PC-9 (cell line): ENCODE data around the gene FLNC. TPM values are rescaled to one million over a fixed set of nuclear protein-coding genes. Genes with fewer than 3 reads are reported as not detected.

Experiments used
- Bru-seq: library from RNA; stranded (reverse); fragments of 400-500 nt; gene quantifications from one replicate; lab custom pipeline; 2021; lab: Mats Ljungman, UMichigan
- BruChase-seq, 2 experiments: library from RNA; stranded (reverse); fragments of 400-500 nt; gene quantifications; one replicate each; lab custom pipeline; 2021; lab: Mats Ljungman, UMichigan
- BruUV-seq: library from RNA; stranded (reverse); fragments of 400-500 nt; replicated peaks from 2 replicates; lab custom pipeline; 2021; lab: Mats Ljungman, UMichigan
- CTCF ChIA-PET: fragments of 300-600 bp; sonication (Branson Sonifier 250); formaldehyde crosslinking; loops from one replicate; lab custom pipeline; 2022; ENCODE audit warnings: antibody characterized with exemption; lab: Charles Lee
- POLR2A ChIA-PET: fragments of 300-600 bp; sonication (Branson Sonifier 250); formaldehyde crosslinking; loops from one replicate; lab custom pipeline; 2022; ENCODE audit warnings: antibody characterized with exemption; ENCODE audit not compliant: unreplicated experiment; lab: Charles Lee
- DNase-seq, 2 experiments: peaks; one replicate each; pipeline versions ENCODE4 v3.0.0 to v3.0.0-alpha.2; 2015 to 2022; ENCODE audit warnings: mixed read lengths in 1 of 2
- H2AFZ ChIP-seq: fragments of 200-600 bp; sonication (generic); 2 replicates; pipeline ENCODE4 v1.8.1; 2017; ENCODE audit warnings: antibody characterized with exemption
- H3F3A ChIP-seq: fragments of 200-600 bp; sonication (generic); 2 replicates; pipeline ENCODE4 v1.8.1; 2017; ENCODE audit warnings: antibody characterized with exemption, mild to moderate bottlenecking, low read depth; ENCODE audit not compliant: insufficient read depth
- H3K27ac ChIP-seq: fragments of 200-600 bp; sonication (generic); 2 replicates; pipeline ENCODE4 v1.6.1; 2016; ENCODE audit warnings: mixed run types
- H3K27me3 ChIP-seq: fragments of 200-600 bp; sonication (generic); 2 replicates; pipeline ENCODE4 v1.6.1; 2016; ENCODE audit warnings: low read depth, mixed run types; ENCODE audit not compliant: insufficient read depth
- H3K36me3 ChIP-seq: fragments of 200-600 bp; sonication (generic); 2 replicates; pipeline ENCODE4 v1.6.1; 2016; ENCODE audit warnings: low read depth, mixed run types
- H3K4me1 ChIP-seq: fragments of 200-600 bp; sonication (generic); replicated peaks from 2 replicates; pipeline ENCODE4 v1.6.1; 2016; ENCODE audit warnings: mixed run types; ENCODE audit not compliant: insufficient read depth
- H3K4me2 ChIP-seq: fragments of 200-600 bp; sonication (generic); 2 replicates; pipeline ENCODE4 v1.6.1; 2017; ENCODE audit warnings: mixed run types
- H3K4me3 ChIP-seq: fragments of 200-600 bp; sonication (generic); 2 replicates; pipeline ENCODE4 v1.6.1; 2016; ENCODE audit warnings: mixed run types
- H3K79me2 ChIP-seq: fragments of 200-600 bp; sonication (generic); 2 replicates; pipeline ENCODE4 v1.6.1; 2017; ENCODE audit warnings: low read depth, mixed run types
- H3K9me2 ChIP-seq: fragments of 200-600 bp; sonication (generic); 2 replicates; pipeline ENCODE4 v1.8.1; 2017; ENCODE audit warnings: mild to moderate bottlenecking; ENCODE audit not compliant: insufficient read depth
- H3K9me3 ChIP-seq: fragments of 200-600 bp; sonication (generic); 2 replicates; pipeline ENCODE4 v1.8.1; 2016; ENCODE audit warnings: low read depth; ENCODE audit not compliant: insufficient read depth
- H4K20me1 ChIP-seq: fragments of 200-600 bp; sonication (generic); 2 replicates; pipeline ENCODE4 v1.8.1; 2017; ENCODE audit not compliant: insufficient read depth
- EZH2 ChIP-seq: fragments of 200-600 bp; sonication (generic); IDR thresholded peaks from 2 replicates; pipeline ENCODE4 v1.8.0; 2017; ENCODE audit warnings: antibody characterized with exemption, low read depth
- intact Hi-C: fragments of 100-400 bp; cut with micrococcal nuclease; formaldehyde crosslinking; loops from one replicate; pipeline ENCODE4 v1.10.0; 2022; ENCODE audit not compliant: unreplicated experiment
- long read RNA-seq: library from polyadenylated mRNA; stranded (forward); transcript quantifications from one replicate; pipeline ENCODE4 v2.0.0, GENCODE V29; 2022
- total RNA-seq: library from RNA; stranded (reverse); gene quantifications from 2 replicates; pipeline ENCODE4 v1.2.3, GENCODE V29; 2021
- TF ChIP-seq, protein P1 (sequence below): fragments of 200-600 bp; sonication (generic); conservative IDR thresholded peaks from 2 replicates; pipeline ENCODE4 v1.6.1; 2017; ENCODE audit warnings: mixed run types, antibody characterized with exemption, mild to moderate bottlenecking, moderate library complexity

FLNC gene, protein sequence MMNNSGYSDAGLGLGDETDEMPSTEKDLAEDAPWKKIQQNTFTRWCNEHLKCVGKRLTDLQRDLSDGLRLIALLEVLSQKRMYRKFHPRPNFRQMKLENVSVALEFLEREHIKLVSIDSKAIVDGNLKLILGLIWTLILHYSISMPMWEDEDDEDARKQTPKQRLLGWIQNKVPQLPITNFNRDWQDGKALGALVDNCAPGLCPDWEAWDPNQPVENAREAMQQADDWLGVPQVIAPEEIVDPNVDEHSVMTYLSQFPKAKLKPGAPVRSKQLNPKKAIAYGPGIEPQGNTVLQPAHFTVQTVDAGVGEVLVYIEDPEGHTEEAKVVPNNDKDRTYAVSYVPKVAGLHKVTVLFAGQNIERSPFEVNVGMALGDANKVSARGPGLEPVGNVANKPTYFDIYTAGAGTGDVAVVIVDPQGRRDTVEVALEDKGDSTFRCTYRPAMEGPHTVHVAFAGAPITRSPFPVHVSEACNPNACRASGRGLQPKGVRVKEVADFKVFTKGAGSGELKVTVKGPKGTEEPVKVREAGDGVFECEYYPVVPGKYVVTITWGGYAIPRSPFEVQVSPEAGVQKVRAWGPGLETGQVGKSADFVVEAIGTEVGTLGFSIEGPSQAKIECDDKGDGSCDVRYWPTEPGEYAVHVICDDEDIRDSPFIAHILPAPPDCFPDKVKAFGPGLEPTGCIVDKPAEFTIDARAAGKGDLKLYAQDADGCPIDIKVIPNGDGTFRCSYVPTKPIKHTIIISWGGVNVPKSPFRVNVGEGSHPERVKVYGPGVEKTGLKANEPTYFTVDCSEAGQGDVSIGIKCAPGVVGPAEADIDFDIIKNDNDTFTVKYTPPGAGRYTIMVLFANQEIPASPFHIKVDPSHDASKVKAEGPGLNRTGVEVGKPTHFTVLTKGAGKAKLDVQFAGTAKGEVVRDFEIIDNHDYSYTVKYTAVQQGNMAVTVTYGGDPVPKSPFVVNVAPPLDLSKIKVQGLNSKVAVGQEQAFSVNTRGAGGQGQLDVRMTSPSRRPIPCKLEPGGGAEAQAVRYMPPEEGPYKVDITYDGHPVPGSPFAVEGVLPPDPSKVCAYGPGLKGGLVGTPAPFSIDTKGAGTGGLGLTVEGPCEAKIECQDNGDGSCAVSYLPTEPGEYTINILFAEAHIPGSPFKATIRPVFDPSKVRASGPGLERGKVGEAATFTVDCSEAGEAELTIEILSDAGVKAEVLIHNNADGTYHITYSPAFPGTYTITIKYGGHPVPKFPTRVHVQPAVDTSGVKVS (N-terminal part only)
- total RNA-seq, result 75.5 and 96.6 TPM in 2 replicates
- percentile 53 among the genes with signal in this experiment for Bru-seq, nascent RNA
- BruChase-seq, experiment 1, labeled RNA remaining after a 2-hour chase, result percentile 76 among the genes with signal in this experiment
- percentile 92 among the genes with signal in this experiment for BruChase-seq, experiment 2, labeled RNA remaining after a 6-hour chase
- long read RNA-seq, full-length matches to known transcripts, result 4 of 67 reads
- long read RNA-seq, partial matches to known transcripts, result 54 of 67 reads
- long read RNA-seq, other reads (novel, unspliced or antisense), result 9 of 67 reads

DNA sequence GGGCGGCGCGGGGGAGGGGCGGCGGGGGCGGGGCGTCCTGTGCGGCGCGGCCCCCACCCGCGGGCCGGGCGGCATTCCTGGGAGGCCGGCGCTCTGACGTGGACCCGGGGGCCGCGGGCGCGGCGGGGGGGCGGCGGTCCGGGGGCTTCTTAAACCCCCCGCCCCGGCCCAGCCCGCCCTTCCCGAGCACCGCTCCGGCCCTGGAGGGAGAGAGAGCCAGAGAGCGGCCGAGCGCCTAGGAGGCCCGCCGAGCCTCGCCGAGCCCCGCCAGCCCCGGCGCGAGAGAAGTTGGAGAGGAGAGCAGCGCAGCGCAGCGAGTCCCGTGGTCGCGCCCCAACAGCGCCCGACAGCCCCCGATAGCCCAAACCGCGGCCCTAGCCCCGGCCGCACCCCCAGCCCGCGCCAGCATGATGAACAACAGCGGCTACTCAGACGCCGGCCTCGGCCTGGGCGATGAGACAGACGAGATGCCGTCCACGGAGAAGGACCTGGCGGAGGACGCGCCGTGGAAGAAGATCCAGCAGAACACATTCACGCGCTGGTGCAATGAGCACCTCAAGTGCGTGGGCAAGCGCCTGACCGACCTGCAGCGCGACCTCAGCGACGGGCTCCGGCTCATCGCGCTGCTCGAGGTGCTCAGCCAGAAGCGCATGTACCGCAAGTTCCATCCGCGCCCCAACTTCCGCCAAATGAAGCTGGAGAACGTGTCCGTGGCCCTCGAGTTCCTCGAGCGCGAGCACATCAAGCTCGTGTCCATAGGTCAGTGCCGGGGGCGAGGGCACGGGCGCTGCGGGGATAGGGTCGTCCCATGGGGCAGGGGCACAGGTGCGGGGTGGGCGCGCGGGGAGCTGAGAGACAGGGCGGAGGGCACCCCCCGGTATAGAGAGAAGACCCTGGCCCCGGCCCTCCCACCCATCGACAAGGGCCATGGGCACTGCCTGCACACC, at the start of gene FLNC:
Gene FLNC, plus strand, starts transcription at position 176 of the 947 bp plus-strand sequence. Its CDS starts 232 bp downstream, at position 408.
- Histone ChIP-seq H3K27ac (no peak within 1 kb of the TSS), H3F3A (peaks cover 14% of the 10 kb centered on the region), H3K36me3 (no peaks in the 10 kb centered on the region), H3K79me2 (no peaks in the 10 kb centered on the region), H3K4me2 (peak within 1 kb of the TSS; percentile 74), H2AFZ (0 out of 2 replicates have a peak within 1 kb of the TSS, but pooled peaks have one; percentile 71), H3K27me3 (no peaks in the 10 kb centered on the region), H3K4me3 (peak within 1 kb of the TSS; percentile 54; the same call in 1 of the 2 replicates), H4K20me1 (no peaks in the 10 kb centered on the region), H3K9me3 (no peaks in the 10 kb centered on the region), H3K4me1 (peaks cover 52% of the 10 kb centered on the region), H3K9me2 (no peaks in the 10 kb centered on the region)
- ChIA-PET POLR2A (no interaction called here), CTCF (interaction anchor here (1.5 kb wide), 1 partner anchor 32 kb away, joined by 3 read pairs; the partner anchor contains the start of gene ATP6V1F)
- TF ChIP-seq EZH2, result no peak
- TF ChIP-seq, protein P1, sequence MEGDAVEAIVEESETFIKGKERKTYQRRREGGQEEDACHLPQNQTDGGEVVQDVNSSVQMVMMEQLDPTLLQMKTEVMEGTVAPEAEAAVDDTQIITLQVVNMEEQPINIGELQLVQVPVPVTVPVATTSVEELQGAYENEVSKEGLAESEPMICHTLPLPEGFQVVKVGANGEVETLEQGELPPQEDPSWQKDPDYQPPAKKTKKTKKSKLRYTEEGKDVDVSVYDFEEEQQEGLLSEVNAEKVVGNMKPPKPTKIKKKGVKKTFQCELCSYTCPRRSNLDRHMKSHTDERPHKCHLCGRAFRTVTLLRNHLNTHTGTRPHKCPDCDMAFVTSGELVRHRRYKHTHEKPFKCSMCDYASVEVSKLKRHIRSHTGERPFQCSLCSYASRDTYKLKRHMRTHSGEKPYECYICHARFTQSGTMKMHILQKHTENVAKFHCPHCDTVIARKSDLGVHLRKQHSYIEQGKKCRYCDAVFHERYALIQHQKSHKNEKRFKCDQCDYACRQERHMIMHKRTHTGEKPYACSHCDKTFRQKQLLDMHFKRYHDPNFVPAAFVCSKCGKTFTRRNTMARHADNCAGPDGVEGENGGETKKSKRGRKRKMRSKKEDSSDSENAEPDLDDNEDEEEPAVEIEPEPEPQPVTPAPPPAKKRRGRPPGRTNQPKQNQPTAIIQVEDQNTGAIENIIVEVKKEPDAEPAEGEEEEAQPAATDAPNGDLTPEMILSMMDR, result no peak
- intact Hi-C loops, result loop anchor here (5.0 kb wide), 1 partner anchor 62 kb away; no protein-coding TSS in a partner anchor
- peak in 1 of 2 experiments; percentile 60 for DNase-seq
- BruUV-seq, result TSS peak; percentile 77

DNA sequence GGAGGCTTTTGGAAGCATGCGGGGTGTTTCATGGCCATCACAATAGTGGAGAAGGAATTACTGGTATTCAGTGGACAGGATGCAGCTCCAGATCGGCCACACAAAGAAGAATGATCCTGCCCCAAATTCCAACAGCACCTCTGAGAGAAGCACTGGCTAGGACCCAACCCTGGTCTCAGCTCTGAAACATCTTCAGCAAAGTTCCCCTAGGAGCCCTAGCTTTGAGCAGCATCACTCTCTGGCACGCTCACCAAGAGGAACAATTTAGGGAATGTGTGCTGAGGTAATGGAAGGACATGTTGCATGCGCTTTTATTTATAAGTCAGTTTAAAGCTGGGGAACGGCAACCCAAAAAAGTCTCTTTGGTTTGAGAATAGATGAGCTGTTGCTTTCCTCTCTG, 49.1 kb upstream of the FLNC start:
- no peaks in the 10 kb centered on the region; the same call in 1 of the 2 replicates for H3K9me3 ChIP-seq
- no TSS peak for BruUV-seq
- no peaks in the 10 kb centered on the region for H4K20me1 ChIP-seq
- no peak for DNase-seq
- H3K4me3 ChIP-seq, result no peak overlapping the region
- H3K27me3 ChIP-seq, result no peaks in the 10 kb centered on the region
- 0 out of 2 replicates have a peak, but pooled peaks cover 3% of the 10 kb centered on the region for H3F3A ChIP-seq
- CTCF ChIA-PET, result no interaction called here
- H3K4me2 ChIP-seq, result no peak overlapping the region
- no peak overlapping the region for H2AFZ ChIP-seq
- H3K9me2 ChIP-seq, result no peaks in the 10 kb centered on the region
- no peaks in the 10 kb centered on the region for H3K36me3 ChIP-seq
- no peaks in the 10 kb centered on the region for H3K4me1 ChIP-seq
- no peak overlapping the region for H3K27ac ChIP-seq
- intact Hi-C loops, result no loop called here
- TF ChIP-seq EZH2, result no peak
- TF ChIP-seq, protein P1, result no peak
- H3K79me2 ChIP-seq, result no peaks in the 10 kb centered on the region
- POLR2A ChIA-PET, result no interaction called here
